GM18867 (cell line): ENCODE measurements around the gene DHRSX.
"Not testable (repeated sequence)": the region's sequence is repeated elsewhere in the genome, so short reads cannot be mapped to it uniquely, and the experiment has no call there.

ENCODE experiments used
- ATAC-seq: cut with Tn5 transposase; IDR thresholded peaks from one replicate; pipeline ENCODE4 v1.9.1; 2021; ENCODE audit warnings: mild to moderate bottlenecking, moderate library complexity; ENCODE audit not compliant: unreplicated experiment

The DHRSX gene

DNA sequence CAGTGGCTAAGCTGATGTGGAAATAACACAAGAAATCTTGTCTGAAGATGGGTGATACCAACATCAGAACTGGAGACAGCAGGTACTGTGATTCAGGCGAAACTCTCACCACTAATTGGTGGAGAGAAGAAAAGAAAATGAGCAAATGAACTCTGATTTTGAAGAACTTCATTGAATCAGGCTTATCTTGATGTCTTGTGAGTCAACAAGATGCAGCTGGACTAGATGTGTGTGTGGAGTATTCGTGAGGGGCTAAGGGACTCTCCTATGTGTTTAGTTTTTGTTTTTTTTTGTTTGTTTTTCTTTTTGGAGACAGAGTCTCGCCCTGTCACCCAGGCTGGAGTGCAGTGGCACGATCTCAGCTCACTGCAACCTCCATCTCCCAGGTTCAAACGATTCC, 131.6 kb downstream of the DHRSX start:
- no peak for ATAC-seq

- ATAC-seq, result no peak
Observed at GRCh38 chrX:2360731-2361130, 140.0 kb downstream of the DHRSX start.

DNA sequence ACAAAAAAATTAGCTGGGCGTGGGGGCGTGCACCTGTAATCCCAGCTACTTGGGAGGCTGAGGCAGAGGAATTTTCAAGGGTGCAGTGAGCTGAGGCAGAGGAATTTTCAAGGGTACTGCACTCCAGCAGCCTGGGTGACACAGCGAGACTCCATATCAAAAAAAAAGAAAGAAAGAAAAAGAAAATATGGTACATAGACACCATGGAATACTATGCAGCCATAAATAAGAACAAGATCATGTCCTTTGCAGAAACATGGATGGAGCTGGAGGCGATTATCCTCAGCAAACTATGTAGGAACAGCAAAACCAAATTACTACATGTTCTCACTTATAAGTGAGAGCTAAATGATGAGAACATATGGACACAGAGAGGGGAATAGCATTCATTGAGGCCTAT, 141.3 kb downstream of the DHRSX start:
- not testable (repeated sequence) for ATAC-seq

DNA sequence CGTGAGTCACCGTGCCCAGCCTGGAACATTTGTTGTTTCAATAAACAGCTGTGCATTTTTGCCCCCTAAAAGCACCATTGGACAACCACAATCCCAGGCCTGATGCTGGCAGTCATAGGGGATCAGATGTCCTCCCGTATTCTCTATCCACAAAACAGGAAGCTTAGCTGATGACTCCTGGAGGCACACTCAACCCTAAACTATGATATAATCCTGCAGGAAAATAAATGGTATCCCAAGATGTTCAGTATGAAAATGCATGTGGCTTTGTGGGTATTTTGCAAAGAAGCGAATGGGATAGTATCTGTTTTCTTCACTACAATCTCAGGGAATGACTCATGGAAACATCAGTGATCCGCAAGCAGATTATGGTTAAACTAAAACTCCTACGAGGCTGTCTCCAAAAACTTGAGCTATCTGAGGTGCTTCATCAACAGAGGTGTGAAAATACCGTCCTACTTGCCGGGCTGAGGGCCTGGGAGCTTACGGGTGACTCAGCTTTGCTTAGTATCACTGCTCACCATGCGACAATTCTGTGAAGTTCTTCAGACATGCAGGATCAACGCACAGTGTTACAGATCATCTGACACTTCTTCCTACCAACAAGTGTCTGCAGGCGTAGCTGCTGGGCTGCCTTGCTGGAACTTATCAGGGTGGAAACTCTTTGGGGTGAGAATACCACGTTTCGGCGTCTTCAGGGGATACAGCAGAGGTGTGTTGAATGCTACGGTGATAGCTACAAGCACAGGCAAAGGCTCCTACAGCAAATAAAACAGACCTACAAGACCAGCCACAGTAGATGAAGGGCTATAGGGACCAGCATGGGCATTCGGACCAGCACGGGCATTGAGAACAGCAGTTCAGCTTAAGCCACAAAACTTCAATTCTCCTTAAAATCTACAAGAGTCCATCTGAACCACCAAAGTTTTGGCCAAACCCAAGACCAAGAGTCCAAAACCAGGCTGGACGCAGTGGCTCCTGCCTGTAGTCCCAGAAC, 148.5 kb downstream of the DHRSX start:
- ATAC-seq, result no peak

- ATAC-seq, result no peak
Observed at GRCh38 chrX:2351321-2351720, 149.5 kb downstream of the DHRSX start.

DNA sequence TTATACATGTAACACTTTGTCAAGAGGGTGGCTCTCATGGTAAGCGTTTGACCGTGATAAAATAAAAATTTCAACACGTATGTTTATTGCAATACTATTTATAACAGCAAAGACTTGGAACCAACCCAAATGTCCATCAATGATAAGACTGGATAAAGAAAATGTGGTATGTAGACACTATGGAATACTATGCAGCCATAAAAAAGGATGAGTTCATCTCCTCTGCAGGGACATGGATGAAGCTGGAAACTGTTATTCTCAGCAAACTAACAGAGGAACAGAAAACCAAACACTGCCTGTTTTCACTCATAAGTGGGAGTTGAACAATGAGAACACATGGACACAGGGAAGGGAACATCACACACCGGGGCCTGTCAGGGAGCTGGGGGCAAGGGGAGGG, 150.1 kb downstream of the DHRSX start:
- not testable (repeated sequence) for ATAC-seq

DNA sequence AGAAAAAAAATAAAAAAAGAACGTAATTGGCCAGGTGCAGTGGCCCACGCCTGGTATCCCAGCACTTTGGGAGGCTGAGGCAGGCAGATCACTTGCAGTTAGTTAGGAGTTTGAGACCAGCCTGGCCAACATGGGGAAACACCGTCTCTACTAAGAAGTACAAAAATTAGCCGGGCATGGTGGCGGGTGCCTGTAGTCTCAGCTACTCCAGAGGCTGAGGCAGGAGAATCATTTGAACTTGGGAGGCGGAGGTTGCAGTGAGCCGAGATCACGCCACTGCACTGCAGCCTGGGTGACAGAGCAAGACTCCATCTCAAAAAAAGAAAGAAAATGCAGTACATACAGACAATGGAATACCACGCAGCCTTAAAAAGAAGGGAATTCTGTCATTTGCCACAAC, 150.7 kb downstream of the DHRSX start:
- ATAC-seq, result not testable (repeated sequence)

DNA sequence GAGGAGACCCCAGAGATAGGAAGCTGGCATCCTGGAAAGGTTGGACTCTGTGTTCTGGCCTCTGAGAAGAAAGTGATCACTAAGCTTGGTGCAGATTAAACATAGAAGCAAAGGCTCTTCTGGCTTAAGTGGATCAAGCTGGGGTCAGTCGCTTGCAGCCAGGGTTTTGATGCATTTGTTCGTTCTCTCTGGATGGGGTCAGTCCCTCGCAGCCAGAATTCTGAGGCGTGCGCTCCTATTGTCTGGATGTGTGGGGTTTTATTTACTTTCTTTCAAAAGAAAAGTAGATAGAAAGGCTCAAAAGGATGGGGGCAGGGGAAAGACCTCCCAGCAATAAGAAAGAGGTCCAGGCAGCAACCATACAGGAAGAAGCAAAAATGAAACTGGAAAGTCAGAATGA, 152.6 kb downstream of the DHRSX start:
- no peak for ATAC-seq

- ATAC-seq, result no peak
Observed at GRCh38 chrX:2346158-2346557, 154.6 kb downstream of the DHRSX start.

GRCh38 chrX:2345562-2345961, 155.2 kb downstream of the DHRSX start:
- ATAC-seq, result no peak

GRCh38 chrX:2343413-2343812, 157.4 kb downstream of the DHRSX start:
- no peak for ATAC-seq

GRCh38 chrX:2342874-2343273, 157.9 kb downstream of the DHRSX start:
- no peak for ATAC-seq

GRCh38 chrX:2342281-2342688, 158.5 kb downstream of the DHRSX start:
- no peak for ATAC-seq

DNA sequence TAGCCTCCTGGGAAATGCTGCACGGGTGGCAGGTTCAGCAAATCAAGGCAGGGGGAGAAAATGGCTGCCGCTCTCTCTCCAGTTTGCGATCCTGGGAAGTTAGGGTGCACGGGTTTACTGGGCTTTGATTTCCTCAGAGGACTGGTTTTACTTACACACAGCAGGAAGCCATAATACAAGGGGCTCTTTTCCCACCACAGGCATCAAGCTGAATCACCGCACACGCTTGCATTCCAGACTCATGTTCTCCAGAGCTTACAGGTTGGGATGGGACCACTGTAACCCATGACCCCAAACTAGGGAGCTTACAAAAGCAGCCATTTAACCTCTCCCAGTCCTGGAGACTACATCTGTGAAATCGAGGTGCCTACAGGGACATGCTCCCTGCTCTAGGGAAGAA, 159.8 kb downstream of the DHRSX start:
- ATAC-seq, result no peak

DNA sequence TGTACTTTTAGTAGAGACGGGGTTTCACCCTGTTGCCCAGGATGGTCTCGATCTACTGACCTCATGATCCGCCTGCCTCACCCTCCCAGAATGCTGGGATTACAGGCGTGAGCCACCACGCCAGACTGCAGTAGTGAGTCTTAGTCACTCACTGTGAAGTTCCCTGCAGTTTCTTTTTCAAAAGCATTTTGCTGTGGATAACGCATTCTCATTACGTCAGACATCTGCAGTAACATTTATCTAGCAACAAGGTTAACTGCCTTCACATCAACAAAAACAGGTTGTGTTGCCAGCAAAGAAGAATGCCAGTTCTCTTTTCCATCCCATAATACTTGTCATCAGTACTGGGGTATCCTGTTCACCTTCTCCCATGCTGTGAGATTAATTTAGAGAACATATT, 164.6 kb downstream of the DHRSX start:
- ATAC-seq, result no peak

GRCh38 chrX:2334237-2334636, 166.5 kb downstream of the DHRSX start:
- ATAC-seq, result no peak

DNA sequence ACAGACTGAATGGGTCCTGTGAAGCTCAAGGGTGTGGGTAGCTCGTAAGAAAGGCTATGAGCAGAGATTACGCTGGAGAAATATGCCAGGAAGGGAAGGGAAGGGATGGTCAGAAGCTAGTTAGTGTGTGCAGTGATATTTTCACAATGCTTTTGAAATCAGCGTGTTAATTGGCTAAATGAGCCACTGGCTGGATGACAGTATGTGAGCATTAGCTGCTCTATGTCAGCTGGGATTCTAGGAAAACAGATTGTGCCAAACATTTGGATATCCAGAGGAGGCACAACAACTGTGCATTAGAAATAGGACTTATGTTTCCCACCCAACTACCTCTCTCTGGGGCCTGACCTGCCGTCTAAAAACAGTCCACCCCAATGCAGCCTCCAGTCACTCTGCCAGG, 168.5 kb downstream of the DHRSX start:
- ATAC-seq, result no peak

DNA sequence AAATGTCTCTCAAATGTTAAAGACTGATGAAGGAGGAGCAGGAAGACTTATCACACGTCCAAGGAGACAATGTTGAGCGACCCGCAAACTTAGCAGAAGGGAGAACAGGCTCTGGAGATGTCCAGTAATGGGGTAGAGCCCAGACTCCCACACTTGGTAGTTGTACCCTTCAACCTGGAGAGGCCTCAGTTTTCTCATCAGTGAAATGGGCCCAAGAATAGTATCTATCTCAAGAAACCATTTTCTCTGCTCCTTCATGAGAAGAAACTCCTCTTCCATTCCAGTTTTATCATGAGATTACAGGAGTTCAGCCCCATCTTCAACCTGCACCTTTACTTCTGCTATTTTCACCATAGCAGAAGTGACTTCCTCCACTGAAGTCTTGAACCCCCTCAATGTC, 169.9 kb downstream of the DHRSX start:
- ATAC-seq, result no peak

DNA sequence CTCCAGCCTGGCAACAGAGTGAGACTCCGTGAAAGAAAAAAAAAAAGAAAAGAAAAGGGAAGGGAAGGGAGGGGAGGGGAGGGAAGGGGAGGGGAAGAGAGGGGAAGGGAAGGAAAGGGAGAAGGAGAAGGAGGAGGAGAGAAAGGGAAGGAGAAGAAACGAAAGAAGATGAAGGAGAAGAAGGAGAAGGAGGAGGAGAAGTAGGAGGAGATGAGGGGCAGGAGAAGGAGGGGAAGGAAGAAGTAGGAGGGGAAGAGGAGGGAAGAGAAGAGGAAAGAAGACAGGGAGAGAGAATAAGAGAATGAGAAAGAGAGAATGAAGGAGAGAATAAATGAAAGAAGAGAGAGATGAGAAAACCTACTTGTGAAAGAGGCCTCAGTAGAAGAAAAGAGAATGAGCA, 170.3 kb downstream of the DHRSX start:
- no peak for ATAC-seq

- ATAC-seq, result no peak
Observed at GRCh38 chrX:2327423-2327822, 173.4 kb downstream of the DHRSX start.

DNA sequence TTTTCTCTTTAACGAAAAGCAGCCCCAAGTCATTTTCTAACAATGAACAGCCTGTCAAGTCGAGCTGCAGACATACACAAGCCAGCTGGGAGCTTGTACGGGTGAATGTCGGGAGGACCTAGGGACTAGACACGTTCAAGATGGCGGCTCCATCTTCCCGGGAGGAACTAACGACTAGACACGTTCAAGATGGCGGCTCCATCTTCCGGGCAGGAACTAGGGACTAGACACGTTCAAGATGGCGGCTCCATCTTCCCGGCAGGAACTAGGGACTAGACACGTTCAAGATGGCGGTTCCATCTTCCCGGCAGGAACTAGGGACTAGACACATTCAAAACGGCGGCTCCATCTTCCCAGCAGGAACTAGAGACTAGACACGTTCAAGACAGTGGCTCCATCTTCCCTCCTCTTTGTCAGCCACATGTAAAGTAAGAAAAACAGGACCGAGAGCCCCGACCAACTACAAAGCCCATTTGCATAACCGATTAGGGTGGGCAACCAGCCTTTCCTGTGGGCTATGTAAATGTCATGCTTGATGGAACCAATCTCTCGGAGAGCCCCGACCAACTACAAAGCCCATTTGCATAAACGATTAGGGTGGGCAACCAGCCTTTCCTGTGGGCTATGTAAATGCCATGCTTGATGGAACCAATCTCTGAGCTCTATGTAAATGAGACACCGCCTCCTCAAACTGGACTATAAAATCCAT, 175.5 kb downstream of the DHRSX start:
- peak; percentile 56 for ATAC-seq

GRCh38 chrX:2324151-2324550, 176.6 kb downstream of the DHRSX start:
- no peak for ATAC-seq
